ENCODE results near the gene RECQL. TPM values are rescaled to one million over a fixed set of nuclear protein-coding genes. Genes with fewer than 3 reads are reported as not detected.

The RECQL gene
- polyA plus RNA-seq, 3 donors: 16.0 to 21.7 (median 18.6) TPM

- Histone ChIP-seq H3K9me3 (replicated peaks in 1 of 2; ENCODE audit: control insufficient read depth in 1 of 2, insufficient read depth in 1 of 2, low read length in 2 of 2) (peaks cover 0 to 7% of the 10 kb centered on the region in 2 donors), H4K20me1 (ENCODE audit: insufficient read depth, low read length) (no peaks in the 10 kb centered on the region), H3K27ac (ENCODE audit: low read depth in 1 of 2, low read length in 2 of 2) (no peak overlapping the region), H3K4me1 (ENCODE audit: control insufficient read depth in 1 of 2, insufficient read depth in 2 of 2, low read length in 2 of 2) (peaks cover 9 to 11% of the 10 kb centered on the region in 2 donors), H3K9ac (ENCODE audit: insufficient read depth, low read length, poor library complexity, severe bottlenecking) (no peak overlapping the region), H3K27me3 (ENCODE audit: control insufficient read depth in 2 of 2, insufficient read depth in 2 of 2, low read length in 2 of 2) (peaks cover 31 to 36% of the 10 kb centered on the region in 2 donors), H3K4me3 (replicated peaks in 1 of 3; ENCODE audit: low read depth in 2 of 3, low read length in 3 of 3) (no peak overlapping the region), H2AFZ (ENCODE audit: insufficient read depth, low read depth, low read length, poor library complexity, severe bottlenecking) (no peak overlapping the region), H3K79me2 (ENCODE audit: insufficient read depth, low read length) (no peaks in the 10 kb centered on the region), H3K36me3 (replicated peaks in 1 of 2; ENCODE audit: control insufficient read depth in 1 of 2, insufficient read depth in 2 of 2, low read length in 2 of 2) (peaks cover 0 to 4% of the 10 kb centered on the region in 2 donors), H3K4me2 (replicated peaks; ENCODE audit: extremely low read depth, low read length, poor library complexity, severe bottlenecking) (no peak overlapping the region)
- no peak for DNase-seq
- Mint-ChIP-seq H3K4me3 (no peak overlapping the region), H3K9me3 (peaks cover 2 to 5% (median 4%) of the 10 kb centered on the region in 7 donors), H3K27ac (no peak overlapping the region), H3K4me1 (peaks cover 6% of the 10 kb centered on the region), H3K36me3 (peaks cover 3 to 7% of the 10 kb centered on the region in 2 donors), H3K27me3 (ENCODE audit: low read depth in 3 of 3) (peaks cover 27 to 38% (median 34%) of the 10 kb centered on the region in 3 donors)
- no peak for TF ChIP-seq CTCF (IDR thresholded peaks at IDR 0.05)
- intact Hi-C loops (cut with micrococcal nuclease): no loop called here
Measured at GRCh38 chr12:21523148-21523547, 21.7 kb upstream of the RECQL start.

- WGBS (ENCODE audit: insufficient coverage): 100% methylated on average over 1 of the region's 1 CpG
- TF ChIP-seq CTCF (IDR thresholded peaks at IDR 0.05): no peak
- Mint-ChIP-seq H3K9me3 (peaks cover 2 to 5% (median 4%) of the 10 kb centered on the region in 7 donors), H3K27me3 (ENCODE audit: low read depth in 3 of 3) (peaks cover 11 to 22% (median 18%) of the 10 kb centered on the region in 3 donors), H3K4me3 (no peak overlapping the region), H3K4me1 (no peaks in the 10 kb centered on the region), H3K27ac (no peak overlapping the region), H3K36me3 (peaks cover 11 to 14% of the 10 kb centered on the region in 2 donors)
- H3K9me3 ChIP-seq (replicated peaks in 1 of 2; ENCODE audit: control insufficient read depth in 1 of 2, insufficient read depth in 1 of 2, low read length in 2 of 2): no peaks in the 10 kb centered on the region
- intact Hi-C loops (cut with micrococcal nuclease): no loop called here
- no peaks in the 10 kb centered on the region for H4K20me1 ChIP-seq (ENCODE audit: insufficient read depth, low read length)
- H3K4me3 ChIP-seq (replicated peaks in 1 of 3; ENCODE audit: low read depth in 2 of 3, low read length in 3 of 3): no peak overlapping the region
- no peak for DNase-seq
- H2AFZ ChIP-seq (ENCODE audit: insufficient read depth, low read depth, low read length, poor library complexity, severe bottlenecking): no peak overlapping the region
- no peak overlapping the region for H3K27ac ChIP-seq (ENCODE audit: low read depth in 1 of 2, low read length in 2 of 2)
- H3K4me2 ChIP-seq (replicated peaks; ENCODE audit: extremely low read depth, low read length, poor library complexity, severe bottlenecking): no peak overlapping the region
- H3K27me3 ChIP-seq (ENCODE audit: control insufficient read depth in 2 of 2, insufficient read depth in 2 of 2, low read length in 2 of 2): peaks cover 19 to 20% of the 10 kb centered on the region in 2 donors
- no peaks in the 10 kb centered on the region for H3K4me1 ChIP-seq (ENCODE audit: control insufficient read depth in 1 of 2, insufficient read depth in 2 of 2, low read length in 2 of 2)
- no peaks in the 10 kb centered on the region for H3K79me2 ChIP-seq (ENCODE audit: insufficient read depth, low read length)
- peaks cover 12 to 20% of the 10 kb centered on the region in 2 donors for H3K36me3 ChIP-seq (replicated peaks in 1 of 2; ENCODE audit: control insufficient read depth in 1 of 2, insufficient read depth in 2 of 2, low read length in 2 of 2)
- H3K9ac ChIP-seq (ENCODE audit: insufficient read depth, low read length, poor library complexity, severe bottlenecking): no peak overlapping the region
Measured at GRCh38 chr12:21521541-21521940, 20.1 kb upstream of the RECQL start.

Measured in CD14-positive monocyte (primary cell).